HL-60 (cell line): ENCODE data around the gene SPANXD.

ENCODE experiments used
- CTCF ChIP-seq: IDR thresholded peaks from one replicate; pipeline ENCODE4 v1.5.1; 2011; ENCODE audit warnings: low read length, control low read depth, inconsistent platforms; ENCODE audit not compliant: insufficient read depth
- POLR2AphosphoS5 ChIP-seq: IDR thresholded peaks from 2 replicates; pipeline ENCODE4 v1.6.1; 2012; ENCODE audit warnings: low read depth

DNA sequence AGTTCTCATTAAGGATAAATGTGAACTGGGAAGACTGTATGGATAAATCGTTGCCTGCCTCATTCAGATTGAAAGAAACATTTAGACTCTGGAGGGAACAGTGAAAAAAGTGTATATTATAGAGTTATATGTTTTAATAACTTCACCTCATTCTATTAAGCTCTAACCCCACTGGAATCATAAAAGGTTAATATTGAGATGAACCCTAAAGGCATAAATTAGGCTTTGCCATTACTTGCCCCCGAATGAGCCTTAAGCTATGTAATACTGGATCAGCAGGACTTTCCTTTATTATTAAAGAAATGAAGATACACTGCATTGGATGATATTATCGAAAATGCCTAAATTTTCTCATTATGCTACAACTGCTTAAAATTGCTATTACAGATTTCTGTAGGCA, 44.1 kb upstream of the SPANXD start:
- TF ChIP-seq CTCF (no peak), POLR2AphosphoS5 (no peak)
